HEK293 (cell line): ENCODE data around the gene PM20D1.

Experiments
- CTCF ChIA-PET: fragments of 350-600 bp; formaldehyde crosslinking; extraction: SDS; loops from one replicate; lab custom pipeline; 2021; ENCODE audit warnings: antibody characterized with exemption; lab: Yijun Ruan, JAX
- POLR2A ChIA-PET: fragments of 300-600 bp; formaldehyde crosslinking; extraction: SDS; loops from one replicate; lab custom pipeline; 2020; ENCODE audit warnings: antibody characterized with exemption, inconsistent platforms; lab: Yijun Ruan, JAX
- H3K27ac ChIP-seq: fragments of 200-500 bp; sonication (Bioruptor generic); 2 replicates; pipeline ENCODE4 v1.5.1; 2014; ENCODE audit warnings: low read depth, low read length, control low read depth, inconsistent platforms; ENCODE audit errors: extremely low read depth
- H3K36me3 ChIP-seq, 2 experiments: fragments of 200-500 bp in 1 of 2; sonication (Bioruptor generic) in 1 of 2; 1 replicate in 1 of 2; 2 replicates in 1 of 2; pipeline ENCODE4 v1.5.1; 2014 to 2017; ENCODE audit warnings: inconsistent platforms in 2 of 2, low read length in 2 of 2; ENCODE audit not compliant: control insufficient read depth in 2 of 2, insufficient read depth in 1 of 2
- H3K4me1 ChIP-seq: fragments of 200-500 bp; sonication (Bioruptor generic); 2 replicates; pipeline ENCODE4 v1.5.1; 2014; ENCODE audit warnings: mild to moderate bottlenecking, low read length, inconsistent platforms; ENCODE audit not compliant: control insufficient read depth, insufficient read depth
- H3K4me3 ChIP-seq: 2 replicates; pipeline ENCODE4 v1.5.1; 2011; ENCODE audit warnings: low read depth, mild to moderate bottlenecking, control low read depth, low read length, moderate library complexity
- H3K9me3 ChIP-seq: fragments of 200-500 bp; sonication (Bioruptor generic); 2 replicates; pipeline ENCODE4 v1.5.1; 2014; ENCODE audit warnings: low read depth, low read length, inconsistent platforms; ENCODE audit not compliant: control insufficient read depth, insufficient read depth
- GLIS1 ChIP-seq: fragments of 450-650 bp; formaldehyde crosslinking; IDR thresholded peaks from 2 replicates; pipeline ENCODE4 v1.5.1; 2016; ENCODE audit warnings: missing biosample characterization, missing genetic modification characterization
- IKZF3 ChIP-seq: fragments of 450-650 bp; IDR thresholded peaks from 2 replicates; pipeline ENCODE4 v1.5.0; 2018; ENCODE audit warnings: missing biosample characterization, mild to moderate bottlenecking, missing genetic modification characterization, moderate library complexity
- KLF8 ChIP-seq: fragments of 450-650 bp; formaldehyde crosslinking; IDR thresholded peaks from 2 replicates; pipeline ENCODE4 v1.5.1; 2016; ENCODE audit warnings: missing biosample characterization, missing genetic modification characterization
- SALL2 ChIP-seq: fragments of 450-650 bp; formaldehyde crosslinking; IDR thresholded peaks from 2 replicates; pipeline ENCODE4 v1.5.0; 2017; ENCODE audit warnings: missing biosample characterization, mild to moderate bottlenecking, missing genetic modification characterization, borderline replicate concordance
- SCRT2 ChIP-seq: fragments of 450-650 bp; formaldehyde crosslinking; IDR thresholded peaks from 2 replicates; pipeline ENCODE4 v1.5.1; 2016; ENCODE audit warnings: missing biosample characterization, missing genetic modification characterization
- WT1 ChIP-seq: fragments of 450-650 bp; formaldehyde crosslinking; IDR thresholded peaks from 2 replicates; pipeline ENCODE4 v1.5.1; 2016; ENCODE audit warnings: missing biosample characterization, missing genetic modification characterization
- ZBTB17 ChIP-seq: fragments of 450-650 bp; formaldehyde crosslinking; IDR thresholded peaks from 2 replicates; pipeline ENCODE4 v1.5.1; 2016; ENCODE audit warnings: missing biosample characterization, missing genetic modification characterization
- ZBTB44 ChIP-seq: fragments of 450-650 bp; IDR thresholded peaks from 2 replicates; pipeline ENCODE4 v1.5.1; 2018; ENCODE audit warnings: missing biosample characterization, mild to moderate bottlenecking, missing genetic modification characterization
- ZEB2 ChIP-seq: fragments of 450-650 bp; formaldehyde crosslinking; IDR thresholded peaks from 2 replicates; pipeline ENCODE4 v1.5.1; 2016; ENCODE audit warnings: missing biosample characterization, missing genetic modification characterization
- ZFP69B ChIP-seq: fragments of 450-650 bp; formaldehyde crosslinking; IDR thresholded peaks from 2 replicates; pipeline ENCODE4 v1.5.1; 2016; ENCODE audit warnings: missing biosample characterization, missing genetic modification characterization
- ZIC2 ChIP-seq: fragments of 450-650 bp; formaldehyde crosslinking; IDR thresholded peaks from 2 replicates; pipeline ENCODE4 v1.5.1; 2016; ENCODE audit warnings: missing biosample characterization, missing genetic modification characterization
- ZNF133 ChIP-seq: fragments of 450-650 bp; formaldehyde crosslinking; IDR thresholded peaks from 2 replicates; pipeline ENCODE4 v1.5.1; 2016; ENCODE audit warnings: missing biosample characterization, missing genetic modification characterization
- ZNF140 ChIP-seq: fragments of 450-650 bp; formaldehyde crosslinking; IDR thresholded peaks from 2 replicates; pipeline ENCODE4 v1.5.1; 2016; ENCODE audit warnings: missing biosample characterization, missing genetic modification characterization
- ZNF571 ChIP-seq: fragments of 450-650 bp; formaldehyde crosslinking; IDR thresholded peaks from 2 replicates; pipeline ENCODE4 v1.5.0; 2017; ENCODE audit warnings: missing biosample characterization, missing genetic modification characterization
- ZNF621 ChIP-seq: fragments of 450-650 bp; formaldehyde crosslinking; IDR thresholded peaks from 2 replicates; pipeline ENCODE4 v1.5.1; 2017; ENCODE audit warnings: missing biosample characterization, missing genetic modification characterization
- ZNF707 ChIP-seq: fragments of 450-650 bp; formaldehyde crosslinking; IDR thresholded peaks from 2 replicates; pipeline ENCODE4 v1.5.1; 2016; ENCODE audit warnings: missing biosample characterization, missing genetic modification characterization
- ZNF747 ChIP-seq: fragments of 450-650 bp; formaldehyde crosslinking; IDR thresholded peaks from 2 replicates; pipeline ENCODE4 v1.5.1; 2016; ENCODE audit warnings: missing biosample characterization, missing genetic modification characterization
- TF ChIP-seq, protein P1 (sequence below): fragments of 450-650 bp; formaldehyde crosslinking; IDR thresholded peaks from 2 replicates; pipeline ENCODE4 v1.5.1; 2016; ENCODE audit warnings: missing biosample characterization, missing genetic modification characterization

PM20D1 gene

DNA sequence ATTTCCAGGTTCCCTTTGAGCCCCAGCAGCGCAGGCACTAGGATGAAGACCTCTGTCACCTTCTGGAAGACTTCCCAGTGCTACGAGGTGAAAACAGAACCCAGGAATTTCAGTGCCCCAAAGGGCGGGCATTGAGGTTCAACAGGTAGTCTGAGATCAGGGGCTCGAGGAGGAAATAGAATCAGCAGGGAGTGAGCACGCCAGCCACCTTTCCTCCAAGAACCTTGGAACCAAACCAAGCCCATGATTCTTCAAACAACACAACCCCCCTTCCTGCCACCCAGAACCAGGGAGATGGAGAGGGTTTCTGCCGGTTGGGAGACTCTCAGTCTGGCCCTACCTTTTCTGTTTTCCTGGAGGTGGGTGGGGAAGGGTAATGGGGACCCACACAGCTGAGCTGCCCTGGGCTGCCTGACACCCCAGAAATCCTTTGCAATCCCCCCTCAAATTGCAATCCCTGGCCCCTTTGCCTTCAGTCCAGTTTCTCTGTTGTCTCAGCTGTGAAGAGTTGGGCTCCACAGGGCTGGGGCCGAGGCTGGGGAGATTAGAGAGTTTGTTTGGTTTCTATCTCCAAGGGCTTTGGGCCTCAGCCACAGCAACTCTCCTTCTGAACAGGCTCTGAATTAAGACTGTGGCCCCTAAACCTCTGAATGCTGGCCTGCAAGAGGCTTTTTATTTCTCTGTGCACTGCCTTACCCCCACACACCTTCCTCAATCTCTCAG is 48.8 kb downstream of the PM20D1 start:
- H3K27ac ChIP-seq, result no peak overlapping the region
- no peak overlapping the region for H3K4me3 ChIP-seq
- H3K36me3 ChIP-seq, result peaks cover 3 to 66% of the 10 kb centered on the region in 2 experiments
- ChIA-PET POLR2A (no interaction called here), CTCF (interaction anchor here (1.5 kb wide), 1 partner anchor 10 kb away, joined by 4 read pairs; no protein-coding TSS in a partner anchor)
- peak; percentile 87 for TF ChIP-seq SCRT2 (tag by site-specific recombination)
- no peak for TF ChIP-seq ZFP69B (tag by site-specific recombination)
- H3K9me3 ChIP-seq, result no peaks in the 10 kb centered on the region
- no peaks in the 10 kb centered on the region for H3K4me1 ChIP-seq

- no peak overlapping the region for H3K4me3 ChIP-seq
- TF ChIP-seq, protein P1, sequence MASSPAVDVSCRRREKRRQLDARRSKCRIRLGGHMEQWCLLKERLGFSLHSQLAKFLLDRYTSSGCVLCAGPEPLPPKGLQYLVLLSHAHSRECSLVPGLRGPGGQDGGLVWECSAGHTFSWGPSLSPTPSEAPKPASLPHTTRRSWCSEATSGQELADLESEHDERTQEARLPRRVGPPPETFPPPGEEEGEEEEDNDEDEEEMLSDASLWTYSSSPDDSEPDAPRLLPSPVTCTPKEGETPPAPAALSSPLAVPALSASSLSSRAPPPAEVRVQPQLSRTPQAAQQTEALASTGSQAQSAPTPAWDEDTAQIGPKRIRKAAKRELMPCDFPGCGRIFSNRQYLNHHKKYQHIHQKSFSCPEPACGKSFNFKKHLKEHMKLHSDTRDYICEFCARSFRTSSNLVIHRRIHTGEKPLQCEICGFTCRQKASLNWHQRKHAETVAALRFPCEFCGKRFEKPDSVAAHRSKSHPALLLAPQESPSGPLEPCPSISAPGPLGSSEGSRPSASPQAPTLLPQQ (tag by site-specific recombination), result no peak
- TF ChIP-seq ZIC2 (tag by site-specific recombination) (peak; percentile 81), ZEB2 (no peak), ZBTB17 (no peak), WT1 (tag by site-specific recombination) (no peak), KLF8 (tag by site-specific recombination) (no peak)
- H3K27ac ChIP-seq, result no peak overlapping the region
- H3K36me3 ChIP-seq, result peaks cover 3 to 68% of the 10 kb centered on the region in 2 experiments
- CTCF ChIA-PET, result interaction anchor here (1.1 to 1.3 kb wide), 2 partner anchors 9 to 177 kb away, joined by 3 to 5 read pairs; no protein-coding TSS in a partner anchor
- POLR2A ChIA-PET, result no interaction called here
- no peaks in the 10 kb centered on the region for H3K4me1 ChIP-seq
- H3K9me3 ChIP-seq, result no peaks in the 10 kb centered on the region
Measured at GRCh38 chr1:205800427-205800826, 49.5 kb downstream of the PM20D1 start.

DNA sequence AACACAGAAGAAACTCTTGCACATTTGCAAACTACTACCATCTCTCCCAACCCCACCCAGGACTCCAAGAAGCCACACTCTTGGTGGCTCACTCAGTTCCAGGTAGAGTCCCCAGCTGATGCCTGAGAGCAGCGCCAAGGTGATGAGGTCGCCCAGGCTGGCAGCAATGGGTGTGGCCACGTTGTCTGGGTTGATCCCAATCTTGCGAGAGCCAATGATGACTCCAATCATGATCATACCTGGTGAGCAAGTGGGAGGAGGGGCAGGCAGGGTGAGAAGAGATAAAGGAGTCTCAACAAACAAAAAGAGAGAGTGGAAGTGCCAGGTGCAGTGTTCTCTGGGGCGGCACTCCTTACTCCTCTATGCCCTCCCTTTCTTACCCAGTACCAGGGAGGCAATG is 51.4 kb downstream of the PM20D1 start:
- ChIA-PET POLR2A (no interaction called here), CTCF (no interaction called here)
- H3K27ac ChIP-seq, result no peak overlapping the region
- no peaks in the 10 kb centered on the region for H3K9me3 ChIP-seq
- TF ChIP-seq GLIS1 (tag by site-specific recombination), result no peak
- TF ChIP-seq ZNF747, result no peak
- TF ChIP-seq ZNF621 (tag by site-specific recombination), result no peak
- no peak for TF ChIP-seq ZNF571 (tag by site-specific recombination)
- H3K4me3 ChIP-seq, result no peak overlapping the region
- no peaks in the 10 kb centered on the region for H3K4me1 ChIP-seq
- peaks cover under 1 to 71% of the 10 kb centered on the region in 2 experiments for H3K36me3 ChIP-seq

- TF ChIP-seq ZBTB44 (tag by site-specific recombination), result no peak
- TF ChIP-seq SALL2 (tag by site-specific recombination), result no peak
- no peak for TF ChIP-seq ZNF707 (tag by site-specific recombination)
- no peak for TF ChIP-seq ZNF621 (tag by site-specific recombination)
- TF ChIP-seq ZNF133 (tag by site-specific recombination), result no peak
- no peak for TF ChIP-seq ZNF140 (tag by site-specific recombination)
- no peak for TF ChIP-seq IKZF3 (tag by site-specific recombination)
- Histone ChIP-seq H3K4me1 (no peaks in the 10 kb centered on the region), H3K36me3 (peaks cover 0 to 84% of the 10 kb centered on the region in 2 experiments; a peak in 2 of 3 replicates), H3K9me3 (no peaks in the 10 kb centered on the region), H3K27ac (no peak overlapping the region), H3K4me3 (no peak overlapping the region)
- ChIA-PET POLR2A (interaction anchor here (1.7 kb wide), 1 partner anchor 10 kb away, joined by 5 read pairs; no protein-coding TSS in a partner anchor), CTCF (interaction anchor here (0.5 to 2.5 kb wide), 4 partner anchors 14 to 180 kb away, joined by 3 to 15 read pairs (median 3); no protein-coding TSS in a partner anchor)
Measured at GRCh38 chr1:205797168-205797567, 52.8 kb downstream of the PM20D1 start.
